Pancreas (tissue), 10 donors: ENCODE data around the gene LRRC74B. TPM values are rescaled to one million over a fixed set of nuclear protein-coding genes. Genes with fewer than 3 reads are reported as not detected.
A peak's percentile ranks its signal among the peaks of the same experiment; 100 is the strongest.

Experiments
- ATAC-seq, 4 donors: fragments of 200-7000 bp; cut with Tn5 transposase; one replicate each; pipeline versions ENCODE4 v1.8.0 to v1.9.1; 2020; ENCODE audit warnings: mild to moderate bottlenecking in 4 of 4, moderate library complexity in 4 of 4
- DNase-seq, 6 donors: peaks; one replicate each; pipeline ENCODE4 v3.0.0-alpha.2; 2020
- FAIRE-seq: peaks from 2 replicates; lab custom pipeline; 2012; peaks lifted over from hg19 to GRCh38; lab: Jason Lieb, UNC
- H3K27ac ChIP-seq, 4 donors: fragments of 200-600 bp; sonication (generic); 1 replicate in 3 of 4; 2 replicates in 1 of 4; pipeline versions ENCODE4 v1.5.0 to v1.8.0; 2020
- H3K27me3 ChIP-seq, 4 donors: fragments of 200-600 bp; one replicate each; pipeline ENCODE4 v1.8.0; 2021
- H3K36me3 ChIP-seq, 3 donors: fragments of 200-600 bp; sonication (generic) in 1 of 3; one replicate each; pipeline versions ENCODE4 v1.5.0 to v1.8.0; 2020 to 2021
- H3K4me1 ChIP-seq, 3 donors: fragments of 200-600 bp; one replicate each; pipeline ENCODE4 v1.8.0; 2021
- H3K4me3 ChIP-seq, 4 donors: fragments of 200-600 bp; sonication (generic) in 2 of 4; one replicate each; pipeline versions ENCODE4 v1.5.0 to v1.8.0; 2020 to 2021
- H3K9me3 ChIP-seq, 4 donors: fragments of 200-600 bp; one replicate each; pipeline ENCODE4 v1.8.0; 2021
- CTCF ChIP-seq, 4 donors: fragments of 200-600 bp; sonication (generic) in 3 of 4; IDR thresholded peaks; one replicate each; pipeline versions ENCODE4 v1.5.0 to v1.8.0; 2021; ENCODE audit warnings: antibody characterized with exemption in 4 of 4
- WGBS, 2 donors: extraction: QIAGEN DNeasy Blood & Tissue Kit; methylation state at CpG; one replicate each; pipeline ENCODE4 v1.1.7; 2013; 5-methylcytosine and 5-hydroxymethylcytosine counted together
- intact Hi-C, 3 donors: fragments of 100-400 bp; cut with DNase I; formaldehyde crosslinking; loops; one replicate each; pipeline versions ENCODE4 v1.11.1 to v1.14.2; 2022
- polyA plus RNA-seq, 2 donors: library from polyadenylated mRNA; stranded (reverse); fragments of 200-250 nt; gene quantifications; one replicate each; pipeline ENCODE4 v1.2.3, GENCODE V29; 2013
- total RNA-seq, 6 donors: library from RNA; stranded (reverse); fragmentation: NEBNext Ultra II Directional in 4 of 6; extraction: Animal tissue kit (Norgen Biotek cat#: 25700) in 4 of 6; gene quantifications; one replicate each; pipeline versions ENCODE4 v1.2.1 to v1.2.4, GENCODE V29; 2021 to 2023
- donor health status: healthy with polysubstance abuse.
- donor health status: DM: no; HTN: no; CAD: no; lungs with moderate emphysema.
- donor health status: DM: no; HTN: no; CAD: no.
- donor health status: control.
- donor health status: control.
- donor health status: Bipolar disorder and iron deficiency.
- donor health status: DM: yes; HTN: yes; CAD: no.
- donor health status: DM: no; HTN: no; CAD: no.
- donor health status: DM: no; HTN: no; CAD: no.
- donor health status: DM: yes; HTN: yes; CAD: no.

Gene LRRC74B
- total and polyA plus RNA-seq, 8 donors: 0.05 TPM; not detected in 7

GRCh38 chr22:21100149-21101032 lies 54.6 kb downstream of the LRRC74B start:
- DNase-seq: no peak
- no peak for TF ChIP-seq CTCF (IDR thresholded peaks at IDR 0.05)
- no peak overlapping the region for H3K4me3 ChIP-seq
- no peaks in the 10 kb centered on the region for H3K9me3 ChIP-seq
- no peaks in the 10 kb centered on the region for H3K4me1 ChIP-seq
- no peak for FAIRE-seq
- no peaks in the 10 kb centered on the region for H3K27me3 ChIP-seq
- 70 to 74% methylated on average over 7 of the region's 7 CpGs for WGBS, 2 donors
- intact Hi-C loops: no loop called here
- ATAC-seq: no peak
- no peak overlapping the region for H3K27ac ChIP-seq
- H3K36me3 ChIP-seq: no peaks in the 10 kb centered on the region

- FAIRE-seq: no peak
- Histone ChIP-seq H3K27me3 (peaks cover 0 to 3% (median 0%) of the 10 kb centered on the region in 4 donors), H3K36me3 (no peaks in the 10 kb centered on the region), H3K27ac (no peak overlapping the region), H3K4me3 (no peak overlapping the region), H3K9me3 (no peaks in the 10 kb centered on the region), H3K4me1 (no peaks in the 10 kb centered on the region)
- ATAC-seq: no peak
- no peak for TF ChIP-seq CTCF (IDR thresholded peaks at IDR 0.05)
- 62 to 71% methylated on average over 6 of the region's 6 CpGs for whole genome bisulfite sequencing, 2 donors
- no peak for DNase-seq
- intact Hi-C loops: no loop called here
These were observed 56.3 kb downstream of the LRRC74B start for GRCh38 chr22:21101877-21102638.

- no peak overlapping the region for H3K4me3 ChIP-seq
- no peaks in the 10 kb centered on the region for H3K9me3 ChIP-seq
- H3K36me3 ChIP-seq: no peaks in the 10 kb centered on the region
- peaks cover 0 to 4% (median 0%) of the 10 kb centered on the region in 4 donors for H3K27me3 ChIP-seq
- no peaks in the 10 kb centered on the region for H3K4me1 ChIP-seq
- DNase-seq (peak; percentile 59 to 94 (median 83)), ATAC-seq (peak; percentile 99 to 100 (median 100)), FAIRE-seq (no peak)
- intact Hi-C loops: no loop called here
- H3K27ac ChIP-seq: no peak overlapping the region
- WGBS, 2 donors: 1 to 2% methylated on average over 17 of the region's 17 CpGs
- TF ChIP-seq CTCF (IDR thresholded peaks at IDR 0.05): peak; percentile 68 to 83 (median 76)
These were observed 57.0 kb downstream of the LRRC74B start for GRCh38 chr22:21102659-21103267.

GRCh38 chr22:21103633-21104032 lies 57.9 kb downstream of the LRRC74B start:
- Histone ChIP-seq H3K27ac (no peak overlapping the region), H3K9me3 (no peaks in the 10 kb centered on the region), H3K36me3 (no peaks in the 10 kb centered on the region), H3K4me3 (no peak overlapping the region), H3K4me1 (no peaks in the 10 kb centered on the region), H3K27me3 (peaks cover 0 to 4% (median 0%) of the 10 kb centered on the region in 4 donors)
- no peak for ATAC-seq
- intact Hi-C loops: no loop called here
- WGBS, 2 donors: 85 to 93% methylated on average over 10 of the region's 10 CpGs
- no peak for DNase-seq
- TF ChIP-seq CTCF (IDR thresholded peaks at IDR 0.05): no peak
- FAIRE-seq: no peak
